ENCODE results near the gene GALNT1. TPM values are rescaled to one million over a fixed set of nuclear protein-coding genes. Genes with fewer than 3 reads are reported as not detected.

GALNT1 gene
- total RNA-seq, 4 donors from 2014 or later, result 47.6 to 129 (median 73.5) TPM

- Histone ChIP-seq H3K4me3 (no peak overlapping the region), H3K36me3 (no peaks in the 10 kb centered on the region), H3K9me3 (no peaks in the 10 kb centered on the region), H3K27me3 (no peaks in the 10 kb centered on the region), H3K27ac (no peak overlapping the region), H3K4me1 (peaks cover 0 to 6% (median 0%) of the 10 kb centered on the region in 3 donors)
- intact Hi-C loops (cut with DNase I), result no loop called here
- TF ChIP-seq POLR2A (IDR thresholded peaks at IDR 0.05), result no peak
- TF ChIP-seq CTCF (IDR thresholded peaks at IDR 0.05), result no peak
- DNase-seq, result no peak
These were observed 162.4 kb downstream of the GALNT1 start for GRCh38 chr18:35743916-35744315.

GRCh38 chr18:35745814-35746213 is 164.3 kb downstream of the GALNT1 start:
- intact Hi-C loops (cut with DNase I), result no loop called here
- Histone ChIP-seq H3K4me3 (no peak overlapping the region), H3K4me1 (peaks cover 0 to 11% (median 0%) of the 10 kb centered on the region in 3 donors), H3K36me3 (no peaks in the 10 kb centered on the region), H3K27me3 (no peaks in the 10 kb centered on the region), H3K27ac (no peak overlapping the region), H3K9me3 (no peaks in the 10 kb centered on the region)
- DNase-seq, result no peak
- WGBS, 2 donors, result 78 to 100% methylated on average over 3 to 4 of the region's 4 CpGs
- TF ChIP-seq POLR2A (IDR thresholded peaks at IDR 0.05), result no peak
- no peak for TF ChIP-seq CTCF (IDR thresholded peaks at IDR 0.05)

- no peak for DNase-seq
- intact Hi-C loops (cut with DNase I), result no loop called here
- peaks cover 0 to 11% (median 0%) of the 10 kb centered on the region in 3 donors for H3K4me1 ChIP-seq
- H3K4me3 ChIP-seq, result no peak overlapping the region
- TF ChIP-seq CTCF (IDR thresholded peaks at IDR 0.05), result no peak
- H3K36me3 ChIP-seq, result no peaks in the 10 kb centered on the region
- no peak overlapping the region for H3K27ac ChIP-seq
- no peaks in the 10 kb centered on the region for H3K9me3 ChIP-seq
- WGBS, 2 donors, result 25% methylated on average over 1 of the region's 2 CpGs; no CpG with 5 or more reads in 1 of the 2 donors
- no peaks in the 10 kb centered on the region for H3K27me3 ChIP-seq
These were observed 165.3 kb downstream of the GALNT1 start for GRCh38 chr18:35746826-35747339.

- Histone ChIP-seq H3K36me3 (no peaks in the 10 kb centered on the region), H3K27me3 (no peaks in the 10 kb centered on the region), H3K9me3 (no peaks in the 10 kb centered on the region), H3K27ac (no peak overlapping the region), H3K4me3 (no peak overlapping the region), H3K4me1 (peaks cover 0 to 11% (median 0%) of the 10 kb centered on the region in 3 donors)
- no peak for DNase-seq
- WGBS, 2 donors, result 56 to 71% methylated on average over 4 to 6 of the region's 7 CpGs
- TF ChIP-seq POLR2A (IDR thresholded peaks at IDR 0.05) (no peak), CTCF (IDR thresholded peaks at IDR 0.05) (no peak)
- intact Hi-C loops (cut with DNase I), result no loop called here
These were observed 166.4 kb downstream of the GALNT1 start for GRCh38 chr18:35747894-35748472.

- H3K9me3 ChIP-seq, result no peaks in the 10 kb centered on the region
- H3K4me3 ChIP-seq, result no peak overlapping the region
- WGBS, 2 donors, result 73 to 74% methylated on average over 5 of the region's 5 CpGs
- peaks cover 0 to 21% (median 0%) of the 10 kb centered on the region in 3 donors for H3K4me1 ChIP-seq
- no peaks in the 10 kb centered on the region for H3K27me3 ChIP-seq
- no peak overlapping the region for H3K27ac ChIP-seq
- H3K36me3 ChIP-seq, result no peaks in the 10 kb centered on the region
- intact Hi-C loops (cut with DNase I), result no loop called here
- DNase-seq, result no peak
- no peak for TF ChIP-seq POLR2A (IDR thresholded peaks at IDR 0.05)
- TF ChIP-seq CTCF (IDR thresholded peaks at IDR 0.05), result no peak
These were observed 168.2 kb downstream of the GALNT1 start for GRCh38 chr18:35749701-35750100.

All from esophagus squamous epithelium (tissue), 5 donors.